Measurements from ENCODE around the gene HELZ. TPM values are rescaled to one million over a fixed set of nuclear protein-coding genes. Genes with fewer than 3 reads are reported as not detected.

Gene HELZ
- total and polyA plus RNA-seq, 2 of the 8 experiments (the other 6 are each of a cell fraction or from before 2014, with no cell fraction given) = 10.0 to 48.7 TPM

GRCh38 chr17:67058036-67058435 is 187.0 kb downstream of the HELZ start (continued):
- no peak for TF ChIP-seq CHD7 (IDR thresholded peaks at IDR 0.05; ENCODE audit: insufficient replicate concordance, low read length)
- no peak for TF ChIP-seq ATF3 (IDR thresholded peaks at IDR 0.05; ENCODE audit: insufficient read depth, low read depth, low read length)
- no peak for TF ChIP-seq SAP30 (IDR thresholded peaks at IDR 0.05; ENCODE audit: insufficient read depth, insufficient replicate concordance, low read length)
- no peak for TF ChIP-seq EGR1 (IDR thresholded peaks at IDR 0.05; ENCODE audit: borderline replicate concordance, low read depth, low read length)
- TF ChIP-seq MAX (IDR thresholded peaks at IDR 0.05) = no peak
- TF ChIP-seq SIX5 (IDR thresholded peaks at IDR 0.05; ENCODE audit: low read depth, low read length) = no peak
- TF ChIP-seq CHD2 (IDR thresholded peaks at IDR 0.05; ENCODE audit: low read length) = no peak
- no peak for TF ChIP-seq EZH2 (IDR thresholded peaks at IDR 0.05; ENCODE audit: low read depth, low read length, severe bottlenecking)
- no peak for TF ChIP-seq TAF7 (optimal IDR thresholded peaks at IDR 0.05; ENCODE audit: borderline replicate concordance, low read depth, low read length)
- no peak for TF ChIP-seq NANOG (IDR thresholded peaks at IDR 0.05; ENCODE audit: insufficient read depth, low read depth, low read length, poor library complexity, severe bottlenecking)
